Neural progenitor cell (in vitro differentiated cells): ENCODE results near the gene ETHE1.

Source experiments
- EZH2 ChIP-seq: fragments of 200-600 bp; sonication (generic); IDR thresholded peaks from 2 replicates; pipeline ENCODE4 v1.6.1; 2017; ENCODE audit warnings: antibody characterized with exemption, mild to moderate bottlenecking, moderate library complexity
- EZH2phosphoT487 ChIP-seq: fragments of 200-600 bp; sonication (generic); IDR thresholded peaks from 2 replicates; pipeline ENCODE4 v1.6.1; 2017; ENCODE audit warnings: antibody characterized with exemption
- TF ChIP-seq, protein P1 (sequence below): fragments of 200-600 bp; sonication (generic); IDR thresholded peaks from 2 replicates; pipeline ENCODE4 v1.5.1; 2017; ENCODE audit warnings: antibody characterized with exemption, mild to moderate bottlenecking

DNA sequence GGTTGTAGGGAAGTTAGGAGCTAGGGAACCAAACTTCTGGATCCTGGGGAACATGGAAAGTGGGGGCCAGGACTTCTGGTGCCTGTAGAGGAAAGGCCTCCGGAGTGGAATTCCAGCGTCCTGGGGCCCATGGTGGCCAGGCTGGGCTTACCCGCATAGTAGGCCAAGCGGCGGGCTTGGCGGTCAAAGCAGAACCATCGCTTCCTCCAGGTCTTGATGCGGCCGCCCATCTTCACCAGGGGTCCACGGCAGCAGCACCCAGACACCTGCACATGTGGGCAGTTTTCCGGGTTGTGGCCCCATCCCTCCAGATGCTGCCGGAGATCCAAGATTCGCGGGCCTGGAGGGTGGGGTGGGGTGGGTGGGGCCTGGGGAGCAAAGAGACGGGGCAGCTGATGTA, 47.8 kb downstream of the ETHE1 start:
- TF ChIP-seq, protein P1, sequence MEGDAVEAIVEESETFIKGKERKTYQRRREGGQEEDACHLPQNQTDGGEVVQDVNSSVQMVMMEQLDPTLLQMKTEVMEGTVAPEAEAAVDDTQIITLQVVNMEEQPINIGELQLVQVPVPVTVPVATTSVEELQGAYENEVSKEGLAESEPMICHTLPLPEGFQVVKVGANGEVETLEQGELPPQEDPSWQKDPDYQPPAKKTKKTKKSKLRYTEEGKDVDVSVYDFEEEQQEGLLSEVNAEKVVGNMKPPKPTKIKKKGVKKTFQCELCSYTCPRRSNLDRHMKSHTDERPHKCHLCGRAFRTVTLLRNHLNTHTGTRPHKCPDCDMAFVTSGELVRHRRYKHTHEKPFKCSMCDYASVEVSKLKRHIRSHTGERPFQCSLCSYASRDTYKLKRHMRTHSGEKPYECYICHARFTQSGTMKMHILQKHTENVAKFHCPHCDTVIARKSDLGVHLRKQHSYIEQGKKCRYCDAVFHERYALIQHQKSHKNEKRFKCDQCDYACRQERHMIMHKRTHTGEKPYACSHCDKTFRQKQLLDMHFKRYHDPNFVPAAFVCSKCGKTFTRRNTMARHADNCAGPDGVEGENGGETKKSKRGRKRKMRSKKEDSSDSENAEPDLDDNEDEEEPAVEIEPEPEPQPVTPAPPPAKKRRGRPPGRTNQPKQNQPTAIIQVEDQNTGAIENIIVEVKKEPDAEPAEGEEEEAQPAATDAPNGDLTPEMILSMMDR = no peak
- TF ChIP-seq EZH2 (no peak), EZH2phosphoT487 (no peak)
